Gastrocnemius medialis (tissue), 4 donors: ENCODE measurements around the gene CKB. TPM values are rescaled to one million over a fixed set of nuclear protein-coding genes. Genes with fewer than 3 reads are reported as not detected.

ENCODE experiments used
- ATAC-seq, 2 donors: fragments of 150-250 bp; one replicate each; pipeline ENCODE4 v1.9.1; 2016
- DNase-seq, 2 donors: peaks; one replicate each; pipeline ENCODE4 v3.0.0-alpha.2; 2019
- H3K27ac ChIP-seq, 4 donors: fragments of 200-600 bp; sonication (generic); 1 replicate in 1 of 4; 2 replicates in 3 of 4; pipeline ENCODE4 v1.5.1; 2016 to 2018; ENCODE audit warnings: mild to moderate bottlenecking in 2 of 4, moderate library complexity in 1 of 4
- H3K27me3 ChIP-seq, 3 donors: fragments of 200-600 bp; sonication (generic) in 2 of 3; 1 replicate in 1 of 3; 2 replicates in 2 of 3; pipeline versions ENCODE4 v1.5.1 to v1.6.0; 2016 to 2019; ENCODE audit warnings: mild to moderate bottlenecking in 1 of 3, moderate library complexity in 1 of 3
- H3K36me3 ChIP-seq, 2 donors: fragments of 200-600 bp; sonication (generic) in 1 of 2; one replicate each; pipeline ENCODE4 v1.5.1; 2017 to 2018
- H3K4me1 ChIP-seq, 2 donors: fragments of 200-600 bp; sonication (generic) in 1 of 2; one replicate each; pipeline ENCODE4 v1.5.1; 2016 to 2017; ENCODE audit warnings: mild to moderate bottlenecking in 2 of 2
- H3K4me3 ChIP-seq, 4 donors: fragments of 200-600 bp; sonication (generic) in 3 of 4; 1 replicate in 1 of 4; 2 replicates in 3 of 4; pipeline ENCODE4 v1.5.1; 2016 to 2019; ENCODE audit warnings: mild to moderate bottlenecking in 2 of 4
- H3K9me3 ChIP-seq, 3 donors: fragments of 200-600 bp; sonication (generic) in 2 of 3; 1 replicate in 1 of 3; 2 replicates in 2 of 3; pipeline ENCODE4 v1.5.1; 2016 to 2019
- POLR2A ChIP-seq, 2 donors: fragments of 450-650 bp; IDR thresholded peaks; one replicate each; pipeline ENCODE4 v1.6.1; 2017; ENCODE audit warnings: antibody characterized with exemption in 2 of 2, mild to moderate bottlenecking in 2 of 2, moderate library complexity in 2 of 2
- in situ Hi-C, 4 donors: fragments of 200-750 bp; cut with MboI; loops; one replicate each; pipeline versions ENCODE4 v1.15.0 to v1.8.0; 2017; ENCODE audit warnings: low sequenced_read_pairs in 4 of 4
- intact Hi-C: fragments of 100-400 bp; cut with DNase I; formaldehyde crosslinking; loops from one replicate; pipeline ENCODE4 v1.15.1; 2023; ENCODE audit warnings: low total_unique reads
- total RNA-seq, 4 donors: library from RNA; depleted of rRNA; stranded (reverse); fragments of >200 nt; gene quantifications; one replicate each; pipeline versions ENCODE4 v1.1.0 to v1.2.3, GENCODE V29; 2016
- TF ChIP-seq, protein P1 (sequence below), 5 experiments: fragments of 450-650 bp in 3 of 5; fragments of 200-600 bp in 2 of 5; sonication (generic) in 2 of 5; IDR thresholded peaks in 4 of 5; conservative IDR thresholded peaks in 1 of 5; 1 replicate in 4 of 5; 2 replicates in 1 of 5; pipeline ENCODE4 v1.5.1; 2016 to 2019; ENCODE audit warnings: antibody characterized with exemption in 5 of 5, mild to moderate bottlenecking in 3 of 5, moderate library complexity in 3 of 5

Gene CKB
- total RNA-seq, 4 donors from 2014 or later, result 20.7 to 110 (median 43.4) TPM

DNA sequence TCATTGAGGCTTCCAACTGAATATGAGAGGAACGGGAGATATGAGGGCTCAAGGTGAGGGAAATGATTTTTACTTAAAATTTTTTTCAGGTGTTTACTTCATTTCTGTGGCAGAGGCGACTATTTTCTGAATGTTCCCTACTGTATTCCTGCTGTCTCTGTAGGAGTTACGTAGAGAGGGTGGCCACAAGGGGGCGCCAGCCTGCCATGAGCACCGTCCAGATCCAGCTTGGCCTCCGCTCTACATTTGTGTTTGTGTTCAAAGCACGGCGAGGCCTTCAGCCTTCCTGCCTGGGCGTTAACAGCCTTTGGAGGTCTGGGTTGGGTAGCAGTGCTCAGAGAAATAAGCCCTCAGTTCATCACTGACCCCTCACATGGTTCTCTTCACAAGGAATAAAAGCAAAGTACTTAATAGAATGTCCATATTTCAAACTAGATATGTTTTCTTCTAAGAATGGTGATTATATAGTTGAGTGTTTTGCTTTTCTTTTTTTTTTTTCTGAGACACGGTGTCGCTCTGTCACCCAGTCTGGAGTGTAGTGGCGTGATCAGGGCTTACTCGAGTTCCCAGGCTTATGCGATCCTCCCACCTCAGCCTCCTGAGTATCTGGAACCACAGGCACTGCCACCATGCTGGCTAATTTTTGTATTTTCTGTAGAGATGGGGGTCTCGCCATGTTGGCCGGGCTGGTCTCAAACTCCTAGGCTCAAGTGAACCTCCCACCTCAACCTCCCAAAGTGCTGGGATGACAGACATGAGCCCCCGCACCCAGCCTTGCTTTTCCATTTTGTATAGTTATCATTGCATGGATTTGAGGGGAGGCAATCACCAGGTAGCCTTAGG is 22.3 kb downstream of the CKB start:
- peak; percentile 77 to 85 for DNase-seq
- Histone ChIP-seq H3K4me1 (peaks cover 24 to 28% of the 10 kb centered on the region in 2 donors), H3K27ac (peak overlapping the region; percentile 38 to 63 (median 50)), H3K27me3 (no peaks in the 10 kb centered on the region), H3K9me3 (no peaks in the 10 kb centered on the region), H3K4me3 (no peak overlapping the region), H3K36me3 (peaks cover 0 to 44% of the 10 kb centered on the region in 2 donors)
- in situ Hi-C loops, result no loop called here
- intact Hi-C loops, result loop anchor here (5.0 kb wide), 2 partner anchors 47 to 168 kb away; partner anchors contain the start of gene EIF5
- no peak for TF ChIP-seq POLR2A (IDR thresholded peaks at IDR 0.05)
- TF ChIP-seq, protein P1, sequence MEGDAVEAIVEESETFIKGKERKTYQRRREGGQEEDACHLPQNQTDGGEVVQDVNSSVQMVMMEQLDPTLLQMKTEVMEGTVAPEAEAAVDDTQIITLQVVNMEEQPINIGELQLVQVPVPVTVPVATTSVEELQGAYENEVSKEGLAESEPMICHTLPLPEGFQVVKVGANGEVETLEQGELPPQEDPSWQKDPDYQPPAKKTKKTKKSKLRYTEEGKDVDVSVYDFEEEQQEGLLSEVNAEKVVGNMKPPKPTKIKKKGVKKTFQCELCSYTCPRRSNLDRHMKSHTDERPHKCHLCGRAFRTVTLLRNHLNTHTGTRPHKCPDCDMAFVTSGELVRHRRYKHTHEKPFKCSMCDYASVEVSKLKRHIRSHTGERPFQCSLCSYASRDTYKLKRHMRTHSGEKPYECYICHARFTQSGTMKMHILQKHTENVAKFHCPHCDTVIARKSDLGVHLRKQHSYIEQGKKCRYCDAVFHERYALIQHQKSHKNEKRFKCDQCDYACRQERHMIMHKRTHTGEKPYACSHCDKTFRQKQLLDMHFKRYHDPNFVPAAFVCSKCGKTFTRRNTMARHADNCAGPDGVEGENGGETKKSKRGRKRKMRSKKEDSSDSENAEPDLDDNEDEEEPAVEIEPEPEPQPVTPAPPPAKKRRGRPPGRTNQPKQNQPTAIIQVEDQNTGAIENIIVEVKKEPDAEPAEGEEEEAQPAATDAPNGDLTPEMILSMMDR (IDR thresholded peaks at IDR 0.05 in 4 of 5, conservative IDR thresholded peaks at IDR 0.05 in 1 of 5), result peak; percentile 82 to 95 (median 83)
- ATAC-seq, result peak; percentile 84 to 88

DNA sequence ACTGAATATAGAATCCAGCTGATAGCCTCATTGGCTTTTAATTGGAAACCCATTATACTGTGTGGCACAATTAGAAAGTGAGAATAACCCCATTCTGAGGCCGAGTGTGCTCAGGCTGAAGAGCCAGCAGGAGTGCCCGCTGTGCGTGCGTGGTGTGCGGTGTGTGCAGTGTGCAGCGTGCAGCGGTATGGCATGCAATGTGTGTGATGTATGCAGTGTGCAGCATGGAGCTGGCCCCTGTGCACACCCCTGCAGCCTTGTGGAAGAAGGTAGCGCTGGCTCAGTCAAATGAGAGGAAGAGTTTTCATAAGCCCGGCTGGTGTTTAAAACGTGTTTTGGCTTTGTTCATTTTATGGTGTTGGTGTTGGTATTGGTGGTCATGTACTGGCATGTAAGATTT is 22.9 kb downstream of the CKB start:
- TF ChIP-seq, protein P1 (IDR thresholded peaks at IDR 0.05 in 4 of 5, conservative IDR thresholded peaks at IDR 0.05 in 1 of 5), result no peak
- TF ChIP-seq POLR2A (IDR thresholded peaks at IDR 0.05), result no peak
- no peak for ATAC-seq
- Histone ChIP-seq H3K27ac (no peak overlapping the region), H3K27me3 (no peaks in the 10 kb centered on the region), H3K9me3 (no peaks in the 10 kb centered on the region), H3K4me3 (no peak overlapping the region), H3K4me1 (peaks cover 28 to 29% of the 10 kb centered on the region in 2 donors), H3K36me3 (peaks cover 0 to 42% of the 10 kb centered on the region in 2 donors)
- intact Hi-C loops, result loop anchor here (5.0 kb wide), 2 partner anchors 48 to 167 kb away; partner anchors contain the start of gene EIF5
- in situ Hi-C loops, result no loop called here
- DNase-seq, result no peak

DNA sequence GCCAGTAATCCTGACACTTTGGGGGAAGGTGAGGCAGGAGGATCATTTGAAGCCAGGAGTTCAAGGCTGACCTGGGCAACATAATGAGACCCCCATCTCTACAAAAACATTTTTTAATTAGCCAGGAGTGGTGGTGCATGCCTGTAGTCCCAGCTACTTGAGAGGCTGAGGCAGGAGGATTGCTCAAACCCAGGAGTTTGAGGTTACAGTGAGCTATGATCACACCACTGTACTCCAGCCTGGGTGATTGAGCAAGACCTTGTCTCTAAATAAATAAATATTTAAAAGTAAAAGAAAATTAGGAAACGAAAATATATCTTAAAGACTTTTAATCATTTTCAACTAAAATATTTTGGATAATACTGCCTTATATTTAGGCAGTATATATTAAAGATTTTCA is 25.9 kb downstream of the CKB start:
- peak overlapping the region; percentile 26 to 88 (median 35) for H3K27ac ChIP-seq
- H3K4me1 ChIP-seq, result peaks cover 28 to 29% of the 10 kb centered on the region in 2 donors
- TF ChIP-seq, protein P1 (IDR thresholded peaks at IDR 0.05 in 4 of 5, conservative IDR thresholded peaks at IDR 0.05 in 1 of 5), result no peak
- TF ChIP-seq POLR2A (IDR thresholded peaks at IDR 0.05), result no peak
- in situ Hi-C loops, result no loop called here
- H3K9me3 ChIP-seq, result no peaks in the 10 kb centered on the region
- intact Hi-C loops, result no loop called here
- no peaks in the 10 kb centered on the region for H3K27me3 ChIP-seq
- no peak for ATAC-seq
- DNase-seq, result no peak
- H3K36me3 ChIP-seq, result peaks cover 0 to 21% of the 10 kb centered on the region in 2 donors
- no peak overlapping the region for H3K4me3 ChIP-seq

DNA sequence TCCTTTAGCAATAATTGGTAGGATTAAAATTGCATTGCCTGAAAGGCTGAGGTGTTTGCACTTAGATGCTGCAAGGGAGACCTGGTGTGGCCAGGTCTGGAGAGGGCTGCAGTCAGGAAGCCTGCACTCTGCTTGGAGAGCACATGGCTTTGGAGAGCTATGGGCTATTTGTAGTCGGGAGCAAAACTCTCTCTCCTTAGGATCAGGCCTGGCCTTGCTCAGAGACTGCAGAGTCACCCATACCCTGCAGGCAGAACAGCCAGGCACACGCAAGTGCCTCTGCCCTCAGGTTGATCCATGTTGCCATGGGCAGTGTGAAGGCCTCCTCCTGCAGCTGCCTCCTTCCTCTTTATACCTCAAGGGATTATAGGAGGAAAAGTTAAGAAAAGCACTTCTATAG is 26.8 kb downstream of the CKB start:
- DNase-seq (no peak), ATAC-seq (peak in 1 of 2 donors; percentile 19)
- Histone ChIP-seq H3K27ac (peak overlapping the region; percentile 33 to 88 (median 40)), H3K4me1 (peaks cover 31 to 33% of the 10 kb centered on the region in 2 donors), H3K27me3 (no peaks in the 10 kb centered on the region), H3K4me3 (no peak overlapping the region), H3K9me3 (no peaks in the 10 kb centered on the region), H3K36me3 (peaks cover 0 to 28% of the 10 kb centered on the region in 2 donors)
- TF ChIP-seq POLR2A (IDR thresholded peaks at IDR 0.05), result no peak
- TF ChIP-seq, protein P1 (IDR thresholded peaks at IDR 0.05 in 4 of 5, conservative IDR thresholded peaks at IDR 0.05 in 1 of 5), result no peak
- intact Hi-C loops (no loop called here), in situ Hi-C loops (no loop called here)
